MG63 (cell line): ENCODE data around the gene SNAP29. TPM values are rescaled to one million over a fixed set of nuclear protein-coding genes. Genes with fewer than 3 reads are reported as not detected.
"Not testable (repeated sequence)": the region's sequence is repeated elsewhere in the genome, so short reads cannot be mapped to it uniquely, and the experiment has no call there.

Experiments
- DNase-seq: peaks from one replicate; pipeline ENCODE4 v3.0.0-alpha.2; 2020
- H3K27me3 ChIP-seq: fragments of 250-450 bp; sonication (Bioruptor Pico); 2 replicates; pipeline ENCODE4 v1.5.1; 2020; ENCODE audit warnings: mild to moderate bottlenecking, moderate library complexity
- H3K36me3 ChIP-seq: fragments of 250-450 bp; sonication (Bioruptor Pico); 2 replicates; pipeline ENCODE4 v1.5.1; 2020; ENCODE audit warnings: mild to moderate bottlenecking, moderate library complexity
- H3K4me3 ChIP-seq: fragments of 250-450 bp; sonication (Bioruptor Pico); 2 replicates; pipeline ENCODE4 v1.5.1; 2020; ENCODE audit warnings: mild to moderate bottlenecking, moderate library complexity
- H3K9me3 ChIP-seq: fragments of 250-450 bp; sonication (Bioruptor Pico); 2 replicates; pipeline ENCODE4 v1.5.1; 2020; ENCODE audit warnings: mild to moderate bottlenecking, moderate library complexity
- total RNA-seq: library from RNA; depleted of rRNA; stranded (reverse); fragments of >200 nt; shearing (Covaris generic); gene quantifications from 2 replicates; pipeline ENCODE4 v1.2.3, GENCODE V29; 2014; ENCODE audit warnings: low replicate concordance

Gene SNAP29
- total RNA-seq, 1 experiment from 2014 or later = 9.1 TPM

GRCh38 chr22:20826373-20827152 lies 32.2 kb upstream of the SNAP29 start:
- H3K36me3 ChIP-seq = peaks cover 43% of the 10 kb centered on the region
- H3K9me3 ChIP-seq = not testable (repeated sequence)

GRCh38 chr22:20829491-20830134 lies 29.2 kb upstream of the SNAP29 start:
- peaks cover 51% of the 10 kb centered on the region for H3K36me3 ChIP-seq
- H3K9me3 ChIP-seq = peaks cover 3% of the 10 kb centered on the region; the same call in 1 of the 2 replicates
- DNase-seq = no peak
- no peak overlapping the region for H3K4me3 ChIP-seq
- H3K27me3 ChIP-seq = no peaks in the 10 kb centered on the region

More at GRCh38 chr22:20826373-20827152, 32.2 kb upstream of the SNAP29 start:
- H3K27me3 ChIP-seq, DNase-seq, H3K4me3 ChIP-seq: not testable (repeated sequence)

- Histone ChIP-seq H3K9me3 (peaks cover 3% of the 10 kb centered on the region; the same call in 1 of the 2 replicates), H3K36me3 (peaks cover 44% of the 10 kb centered on the region), H3K4me3 (no peak overlapping the region), H3K27me3 (no peaks in the 10 kb centered on the region)
- DNase-seq = no peak
Observed at GRCh38 chr22:20833225-20833665, 25.6 kb upstream of the SNAP29 start.

- H3K9me3 ChIP-seq = peaks cover 3% of the 10 kb centered on the region; the same call in 1 of the 2 replicates
- H3K27me3 ChIP-seq = no peaks in the 10 kb centered on the region
- no peak overlapping the region for H3K4me3 ChIP-seq
- no peak for DNase-seq
- peaks cover 42% of the 10 kb centered on the region for H3K36me3 ChIP-seq
Observed at GRCh38 chr22:20834206-20834605, 24.6 kb upstream of the SNAP29 start.

- Histone ChIP-seq H3K9me3 (peaks cover 3% of the 10 kb centered on the region; the same call in 1 of the 2 replicates), H3K27me3 (no peaks in the 10 kb centered on the region)
- no peak for DNase-seq
Observed at GRCh38 chr22:20834725-20835124, 24.1 kb upstream of the SNAP29 start.

GRCh38 chr22:20836987-20837823 lies 21.6 kb upstream of the SNAP29 start:
- Histone ChIP-seq H3K9me3 (no peaks in the 10 kb centered on the region), H3K4me3 (no peak overlapping the region), H3K36me3 (peaks cover 19% of the 10 kb centered on the region), H3K27me3 (no peaks in the 10 kb centered on the region)
- DNase-seq = no peak

More at GRCh38 chr22:20834725-20835124, 24.1 kb upstream of the SNAP29 start:
- no peak overlapping the region for H3K4me3 ChIP-seq
- peaks cover 39% of the 10 kb centered on the region for H3K36me3 ChIP-seq

- H3K4me3 ChIP-seq, H3K36me3 ChIP-seq, H3K27me3 ChIP-seq, DNase-seq, H3K9me3 ChIP-seq: not testable (repeated sequence)
Observed at GRCh38 chr22:20839354-20839753, 19.5 kb upstream of the SNAP29 start.

- no peaks in the 10 kb centered on the region for H3K27me3 ChIP-seq
- H3K9me3 ChIP-seq = no peaks in the 10 kb centered on the region
- no peak overlapping the region for H3K4me3 ChIP-seq
- no peak for DNase-seq
- H3K36me3 ChIP-seq = no peaks in the 10 kb centered on the region
Observed at GRCh38 chr22:20839837-20840645, 18.8 kb upstream of the SNAP29 start.

GRCh38 chr22:20840646-20841371 lies 18.0 kb upstream of the SNAP29 start:
- Histone ChIP-seq H3K9me3 (no peaks in the 10 kb centered on the region), H3K27me3 (no peaks in the 10 kb centered on the region), H3K36me3 (no peaks in the 10 kb centered on the region), H3K4me3 (no peak overlapping the region)
- no peak for DNase-seq

- Histone ChIP-seq H3K4me3 (no peak overlapping the region), H3K36me3 (no peaks in the 10 kb centered on the region), H3K27me3 (no peaks in the 10 kb centered on the region), H3K9me3 (no peaks in the 10 kb centered on the region)
- no peak for DNase-seq
Observed at GRCh38 chr22:20843501-20843900, 15.3 kb upstream of the SNAP29 start.

GRCh38 chr22:20844055-20845037 lies 14.5 kb upstream of the SNAP29 start:
- Histone ChIP-seq H3K9me3 (no peaks in the 10 kb centered on the region), H3K36me3 (no peaks in the 10 kb centered on the region)

GRCh38 chr22:20847318-20847822 lies 11.4 kb upstream of the SNAP29 start:
- no peaks in the 10 kb centered on the region for H3K27me3 ChIP-seq
- no peaks in the 10 kb centered on the region for H3K9me3 ChIP-seq
- no peaks in the 10 kb centered on the region for H3K36me3 ChIP-seq
- H3K4me3 ChIP-seq = no peak overlapping the region
- DNase-seq = no peak

More at GRCh38 chr22:20844055-20845037, 14.5 kb upstream of the SNAP29 start:
- Histone ChIP-seq H3K27me3 (no peaks in the 10 kb centered on the region), H3K4me3 (no peak overlapping the region)
- no peak for DNase-seq

- no peaks in the 10 kb centered on the region for H3K27me3 ChIP-seq
- DNase-seq = no peak
- no peaks in the 10 kb centered on the region for H3K36me3 ChIP-seq
- no peaks in the 10 kb centered on the region for H3K9me3 ChIP-seq
- no peak overlapping the region for H3K4me3 ChIP-seq
Observed at GRCh38 chr22:20852076-20852475, 6.7 kb upstream of the SNAP29 start.

GRCh38 chr22:20852503-20852902 lies 6.3 kb upstream of the SNAP29 start:
- Histone ChIP-seq H3K9me3 (no peaks in the 10 kb centered on the region), H3K4me3 (no peak overlapping the region), H3K27me3 (no peaks in the 10 kb centered on the region), H3K36me3 (no peaks in the 10 kb centered on the region)
- no peak for DNase-seq
